Mesenchymal stem cell (in vitro differentiated cells and primary cell): ENCODE results near the gene SUCLG1.

Source experiments
- DNase-seq: peaks from one replicate; pipeline ENCODE4 v3.0.0-alpha.2; 2013
- H2AFZ ChIP-seq: one replicate; pipeline ENCODE4 v1.6.1; 2013; ENCODE audit warnings: low read depth, mild to moderate bottlenecking, control low read depth, inconsistent platforms, low read length, moderate library complexity
- H2AK5ac ChIP-seq: 2 replicates; pipeline ENCODE4 v1.6.1; 2013; ENCODE audit warnings: low read length, moderate library complexity, mild to moderate bottlenecking, inconsistent platforms; ENCODE audit not compliant: severe bottlenecking
- H2BK120ac ChIP-seq: one replicate; pipeline ENCODE4 v1.6.1; 2013; ENCODE audit warnings: low read depth, mild to moderate bottlenecking, inconsistent platforms, low read length, moderate library complexity
- H2BK12ac ChIP-seq, 2 experiments: one replicate each; pipeline ENCODE4 v1.6.1; 2013; ENCODE audit warnings: inconsistent platforms in 2 of 2, low read length in 2 of 2, mild to moderate bottlenecking in 2 of 2, moderate library complexity in 2 of 2, control low read depth in 1 of 2
- H2BK15ac ChIP-seq: one replicate; pipeline ENCODE4 v1.6.1; 2013; ENCODE audit warnings: mild to moderate bottlenecking, low read depth, inconsistent platforms; ENCODE audit not compliant: poor library complexity, severe bottlenecking
- H2BK5ac ChIP-seq: 2 replicates; pipeline ENCODE4 v1.6.1; 2013; ENCODE audit warnings: low read depth, mild to moderate bottlenecking, low read length, control low read depth, inconsistent platforms; ENCODE audit not compliant: poor library complexity, severe bottlenecking
- H3K14ac ChIP-seq, 2 experiments: one replicate each; pipeline ENCODE4 v1.6.1; 2013; ENCODE audit warnings: inconsistent platforms in 2 of 2, low read length in 2 of 2, control low read depth in 1 of 2, mild to moderate bottlenecking in 1 of 2, moderate library complexity in 1 of 2
- H3K18ac ChIP-seq, 2 experiments: one replicate each; pipeline ENCODE4 v1.6.1; 2013; ENCODE audit warnings: inconsistent platforms in 2 of 2, low read length in 2 of 2, control low read depth in 1 of 2, low read depth in 1 of 2, mild to moderate bottlenecking in 1 of 2
- H3K23ac ChIP-seq, 2 experiments: one replicate each; pipeline ENCODE4 v1.6.1; 2013; ENCODE audit warnings: inconsistent platforms in 2 of 2, low read length in 2 of 2, mild to moderate bottlenecking in 2 of 2, moderate library complexity in 2 of 2, control low read depth in 1 of 2
- H3K27ac ChIP-seq: 2 replicates; pipeline ENCODE4 v1.5.1; 2013; ENCODE audit warnings: mild to moderate bottlenecking, moderate library complexity, low read length, control low read depth, inconsistent platforms; ENCODE audit not compliant: poor library complexity, severe bottlenecking
- H3K27me3 ChIP-seq, 2 experiments: 2 replicates each; pipeline versions ENCODE4 v1.6.1 to v1.7.0; 2013; ENCODE audit warnings: low read length in 2 of 2, mild to moderate bottlenecking in 2 of 2, moderate library complexity in 2 of 2, control low read depth in 1 of 2, inconsistent platforms in 1 of 2; ENCODE audit not compliant: control insufficient read depth in 1 of 2, insufficient read depth in 1 of 2
- H3K36me3 ChIP-seq, 2 experiments: 2 replicates each; pipeline versions ENCODE4 v1.6.1 to v1.7.0; 2013; ENCODE audit warnings: low read length in 2 of 2, control low read depth in 1 of 2, inconsistent platforms in 1 of 2, low read depth in 1 of 2, mild to moderate bottlenecking in 1 of 2; ENCODE audit not compliant: insufficient read depth in 2 of 2, control insufficient read depth in 1 of 2
- H3K4ac ChIP-seq, 2 experiments: one replicate each; pipeline ENCODE4 v1.6.1; 2013; ENCODE audit warnings: inconsistent platforms in 2 of 2, low read length in 2 of 2, mild to moderate bottlenecking in 2 of 2, moderate library complexity in 2 of 2, control low read depth in 1 of 2, low read depth in 1 of 2
- H3K4me1 ChIP-seq: 2 replicates; pipeline ENCODE4 v1.6.1; 2013; ENCODE audit warnings: low read depth, low read length, control low read depth; ENCODE audit not compliant: control insufficient read depth, insufficient read depth
- H3K4me2 ChIP-seq: 2 replicates; pipeline ENCODE4 v1.6.1; 2013; ENCODE audit warnings: low read length, mild to moderate bottlenecking, inconsistent platforms; ENCODE audit not compliant: poor library complexity, severe bottlenecking
- H3K4me3 ChIP-seq, 2 experiments: 2 replicates each; pipeline versions ENCODE4 v1.5.1 to v1.7.0; 2013; ENCODE audit warnings: low read length in 2 of 2, mild to moderate bottlenecking in 2 of 2, control low read depth in 1 of 2, low read depth in 1 of 2; ENCODE audit not compliant: insufficient read depth in 1 of 2
- H3K79me1 ChIP-seq: replicated peaks from 2 replicates; pipeline ENCODE4 v1.6.1; 2013; ENCODE audit warnings: mild to moderate bottlenecking, control low read depth, low read length, inconsistent platforms; ENCODE audit not compliant: poor library complexity, severe bottlenecking
- H3K9ac ChIP-seq: 2 replicates; pipeline ENCODE4 v1.7.0; 2013; ENCODE audit warnings: mild to moderate bottlenecking, low read length, moderate library complexity
- H3K9me3 ChIP-seq: 2 replicates; pipeline ENCODE4 v1.7.0; 2013; ENCODE audit warnings: mild to moderate bottlenecking, low read length; ENCODE audit not compliant: control insufficient read depth
- H4K8ac ChIP-seq: one replicate; pipeline ENCODE4 v1.6.1; 2013; ENCODE audit warnings: inconsistent platforms, mild to moderate bottlenecking, low read length, moderate library complexity
- H4K91ac ChIP-seq: one replicate; pipeline ENCODE4 v1.6.1; 2013; ENCODE audit warnings: mild to moderate bottlenecking, low read length, inconsistent platforms
- WGBS: methylation state at CpG from one replicate; pipeline ENCODE4 v1.1.7; 2013; ENCODE audit warnings: mixed read lengths; 5-methylcytosine and 5-hydroxymethylcytosine counted together

SUCLG1 gene

DNA sequence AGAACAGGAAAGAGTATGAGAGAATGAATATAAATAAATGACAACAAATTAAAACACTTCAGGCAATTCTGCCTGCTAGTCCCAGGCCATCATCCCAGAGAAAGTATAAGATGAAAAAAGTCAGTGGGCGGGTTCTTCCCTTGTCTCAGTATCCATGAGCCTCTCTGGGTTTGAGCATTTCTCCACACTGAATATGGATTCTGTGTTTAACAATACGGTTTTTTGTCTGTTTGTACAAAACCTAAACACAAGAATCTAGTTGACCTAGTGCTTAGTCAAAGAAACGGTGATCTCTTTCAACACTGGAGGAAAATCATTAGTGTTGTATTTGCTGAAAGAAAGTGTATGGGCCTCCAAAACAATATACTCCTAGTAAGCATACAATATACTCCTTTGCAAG lies 10.0 kb downstream of the SUCLG1 start:
- Histone ChIP-seq H3K36me3 (peaks cover 3 to 27% of the 10 kb centered on the region in 2 experiments), H3K23ac (no peak overlapping the region), H3K4me3 (no peak overlapping the region), H3K27me3 (no peaks in the 10 kb centered on the region), H3K14ac (no peak overlapping the region), H2BK5ac (no peak overlapping the region), H3K4me1 (peaks cover 3% of the 10 kb centered on the region), H3K4me2 (no peak overlapping the region), H3K18ac (no peak overlapping the region), H3K9ac (no peak overlapping the region), H4K91ac (no peak overlapping the region), H2BK12ac (no peak overlapping the region), H2AFZ (no peak overlapping the region), H4K8ac (no peak overlapping the region), H2BK15ac (no peak overlapping the region), H2BK120ac (no peak overlapping the region), H3K27ac (no peak overlapping the region), H3K9me3 (no peaks in the 10 kb centered on the region), H3K4ac (no peak overlapping the region), H3K79me1 (peaks cover 24% of the 10 kb centered on the region), H2AK5ac (no peak overlapping the region)
- WGBS = 100% methylated on average over 1 of the region's 3 CpGs
- no peak for DNase-seq

DNA sequence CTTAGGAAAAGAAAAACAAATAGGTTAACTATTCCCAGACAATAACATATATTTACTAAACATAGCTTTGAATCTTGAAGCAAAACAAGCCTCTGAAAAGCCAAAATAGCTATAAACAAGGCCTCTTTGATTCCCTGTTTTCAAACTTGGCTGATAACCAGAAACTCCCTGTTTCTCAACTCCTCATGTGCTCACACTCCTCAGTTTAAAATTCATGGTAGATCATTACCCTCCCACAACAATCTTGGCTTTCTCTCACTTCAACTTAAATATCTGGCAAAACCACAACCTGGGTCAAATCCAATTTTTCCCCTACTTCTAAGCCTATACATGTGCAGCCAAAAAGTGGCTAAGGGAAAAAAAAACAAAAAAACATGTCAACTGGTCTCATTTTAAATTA lies 15.6 kb downstream of the SUCLG1 start:
- no peak overlapping the region for H4K8ac ChIP-seq
- no peak overlapping the region for H2BK120ac ChIP-seq
- H2BK15ac ChIP-seq = no peak overlapping the region
- H3K9me3 ChIP-seq = no peaks in the 10 kb centered on the region
- no peak overlapping the region for H3K27ac ChIP-seq
- no peak overlapping the region for H3K18ac ChIP-seq
- no peak overlapping the region for H4K91ac ChIP-seq
- H3K4me1 ChIP-seq = peaks cover 2% of the 10 kb centered on the region
- H2BK5ac ChIP-seq = no peak overlapping the region
- H3K36me3 ChIP-seq = peaks cover 13 to 77% of the 10 kb centered on the region in 2 experiments
- no peak overlapping the region for H3K23ac ChIP-seq
- H3K79me1 ChIP-seq = peaks cover 15% of the 10 kb centered on the region
- H2AFZ ChIP-seq = no peak overlapping the region
- H2BK12ac ChIP-seq = no peak overlapping the region
- H2AK5ac ChIP-seq = no peak overlapping the region
- no peak for DNase-seq
- no peak overlapping the region for H3K4ac ChIP-seq
- H3K27me3 ChIP-seq = no peaks in the 10 kb centered on the region
- no peak overlapping the region for H3K4me2 ChIP-seq
- H3K9ac ChIP-seq = no peak overlapping the region
- no peak overlapping the region for H3K14ac ChIP-seq
- no peak overlapping the region for H3K4me3 ChIP-seq

DNA sequence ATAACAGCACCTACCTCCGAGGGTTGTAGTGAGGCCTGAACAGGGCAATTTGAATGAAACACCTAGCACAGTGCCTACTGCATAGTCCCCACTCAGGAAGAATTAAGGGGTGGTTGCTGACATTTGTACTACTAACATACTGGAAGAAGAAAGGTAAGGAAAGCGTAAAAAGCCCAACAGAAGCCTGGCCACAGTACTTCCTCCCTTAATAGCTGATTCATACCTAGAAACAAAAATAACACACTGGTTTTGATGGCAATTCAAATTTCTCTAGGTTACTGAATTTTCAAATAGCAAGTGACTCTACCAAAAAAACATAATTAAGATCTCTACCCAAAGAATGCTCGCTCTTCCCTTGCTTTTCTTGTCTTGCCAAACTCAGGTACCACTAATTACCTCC lies 16.2 kb downstream of the SUCLG1 start:
- Histone ChIP-seq H2BK12ac (no peak overlapping the region), H3K9me3 (no peaks in the 10 kb centered on the region)

DNA sequence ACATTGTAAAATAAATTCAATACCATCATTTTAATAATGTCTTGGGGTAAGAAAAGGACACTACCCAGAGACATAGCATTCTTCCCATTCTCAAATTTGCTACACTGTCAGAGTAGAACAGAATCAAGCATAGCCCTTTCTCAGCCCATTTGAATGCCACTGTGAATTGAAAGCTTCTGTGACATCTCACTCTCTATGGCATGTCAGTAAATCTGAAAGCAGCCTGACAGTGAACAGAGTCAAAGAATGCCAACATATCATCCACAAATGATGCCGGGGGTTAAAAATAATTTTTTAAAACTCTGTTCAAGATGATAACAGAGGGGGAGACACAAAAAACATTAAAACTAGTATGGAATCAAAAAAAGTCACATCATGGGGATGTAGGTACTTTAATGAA lies 17.6 kb downstream of the SUCLG1 start:
- no peak overlapping the region for H4K91ac ChIP-seq
- no peak overlapping the region for H3K4ac ChIP-seq
- H3K4me2 ChIP-seq = no peak overlapping the region
- H4K8ac ChIP-seq = no peak overlapping the region
- no peak overlapping the region for H3K23ac ChIP-seq
- no peak overlapping the region for H3K4me3 ChIP-seq
- H3K9ac ChIP-seq = no peak overlapping the region
- H2BK15ac ChIP-seq = no peak overlapping the region
- H2AK5ac ChIP-seq = no peak overlapping the region
- peaks cover 2% of the 10 kb centered on the region for H3K4me1 ChIP-seq
- peaks cover 13 to 86% of the 10 kb centered on the region in 2 experiments for H3K36me3 ChIP-seq
- no peaks in the 10 kb centered on the region for H3K27me3 ChIP-seq
- no peak overlapping the region for H2BK5ac ChIP-seq
- H2BK12ac ChIP-seq = no peak overlapping the region
- WGBS = no CpG with 5 or more reads among the region's 1 CpG
- H3K9me3 ChIP-seq = no peaks in the 10 kb centered on the region
- no peak for DNase-seq
- no peak overlapping the region for H3K18ac ChIP-seq
- no peak overlapping the region for H2BK120ac ChIP-seq
- H3K79me1 ChIP-seq = peaks cover 14% of the 10 kb centered on the region
- no peak overlapping the region for H3K27ac ChIP-seq
- no peak overlapping the region for H2AFZ ChIP-seq
- H3K14ac ChIP-seq = no peak overlapping the region

More for the DNA sequence above, 16.2 kb downstream of the SUCLG1 start:
- H3K4me3 ChIP-seq = no peak overlapping the region
- no peak overlapping the region for H2BK5ac ChIP-seq
- H3K4me1 ChIP-seq = peaks cover 2% of the 10 kb centered on the region
- no peak overlapping the region for H4K91ac ChIP-seq
- H3K18ac ChIP-seq = no peak overlapping the region
- WGBS = 99% methylated on average over 3 of the region's 3 CpGs
- H2BK15ac ChIP-seq = no peak overlapping the region
- H3K36me3 ChIP-seq = peaks cover 13 to 83% of the 10 kb centered on the region in 2 experiments
- H3K4me2 ChIP-seq = no peak overlapping the region
- no peak for DNase-seq
- peak overlapping the region; percentile 18 for H3K27ac ChIP-seq
- no peak overlapping the region for H3K23ac ChIP-seq
- H2BK120ac ChIP-seq = no peak overlapping the region
- H2AFZ ChIP-seq = no peak overlapping the region
- no peak overlapping the region for H3K9ac ChIP-seq
- no peaks in the 10 kb centered on the region for H3K27me3 ChIP-seq
- H2AK5ac ChIP-seq = no peak overlapping the region
- peaks cover 15% of the 10 kb centered on the region for H3K79me1 ChIP-seq
- H4K8ac ChIP-seq = no peak overlapping the region
- H3K14ac ChIP-seq = no peak overlapping the region
- H3K4ac ChIP-seq = no peak overlapping the region
